Activated naive CD8-positive, alpha-beta T cell (primary cell): ENCODE results near the gene GPD1L.

ENCODE experiments used
- H3K27ac Mint-ChIP-seq: one replicate; pipeline ENCODE4 v1.8.0; 2021; ENCODE audit warnings: mixed read lengths
- H3K27me3 Mint-ChIP-seq: one replicate; pipeline ENCODE4 v1.8.0; 2021; ENCODE audit warnings: mixed read lengths
- H3K36me3 Mint-ChIP-seq: one replicate; pipeline ENCODE4 v1.8.0; 2021; ENCODE audit warnings: mixed read lengths
- H3K4me1 Mint-ChIP-seq: one replicate; pipeline ENCODE4 v1.8.0; 2021; ENCODE audit warnings: low read depth, mixed read lengths
- H3K4me3 Mint-ChIP-seq: one replicate; pipeline ENCODE4 v1.8.0; 2021; ENCODE audit warnings: mild to moderate bottlenecking, mixed read lengths
- H3K9me3 Mint-ChIP-seq: one replicate; pipeline ENCODE4 v1.8.0; 2021; ENCODE audit warnings: low read depth, mixed read lengths

Gene GPD1L

GRCh38 chr3:32198714-32199113, 92.3 kb downstream of the GPD1L start:
- Mint-ChIP-seq H3K9me3 (no peaks in the 10 kb centered on the region), H3K27ac (no peak overlapping the region), H3K36me3 (no peaks in the 10 kb centered on the region), H3K4me1 (no peaks in the 10 kb centered on the region), H3K27me3 (peaks cover 2% of the 10 kb centered on the region), H3K4me3 (no peak overlapping the region)

GRCh38 chr3:32200490-32200889, 94.1 kb downstream of the GPD1L start:
- Mint-ChIP-seq H3K27me3 (no peaks in the 10 kb centered on the region), H3K9me3 (no peaks in the 10 kb centered on the region), H3K36me3 (no peaks in the 10 kb centered on the region), H3K4me3 (no peak overlapping the region), H3K27ac (no peak overlapping the region), H3K4me1 (no peaks in the 10 kb centered on the region)

- Mint-ChIP-seq H3K36me3 (no peaks in the 10 kb centered on the region), H3K27ac (no peak overlapping the region), H3K4me1 (no peaks in the 10 kb centered on the region), H3K4me3 (no peak overlapping the region), H3K9me3 (no peaks in the 10 kb centered on the region), H3K27me3 (peaks cover 2% of the 10 kb centered on the region)
Observed at GRCh38 chr3:32200992-32201758, 94.8 kb downstream of the GPD1L start.

GRCh38 chr3:32202496-32202895, 96.1 kb downstream of the GPD1L start:
- Mint-ChIP-seq H3K27ac (no peak overlapping the region), H3K27me3 (peaks cover 4% of the 10 kb centered on the region), H3K9me3 (no peaks in the 10 kb centered on the region), H3K36me3 (no peaks in the 10 kb centered on the region), H3K4me1 (no peaks in the 10 kb centered on the region), H3K4me3 (no peak overlapping the region)

- H3K27ac Mint-ChIP-seq: no peak overlapping the region
- H3K9me3 Mint-ChIP-seq: no peaks in the 10 kb centered on the region
- H3K27me3 Mint-ChIP-seq: peaks cover 4% of the 10 kb centered on the region
- H3K4me1 Mint-ChIP-seq: no peaks in the 10 kb centered on the region
- H3K4me3 Mint-ChIP-seq: no peak overlapping the region
- no peaks in the 10 kb centered on the region for H3K36me3 Mint-ChIP-seq
Observed at GRCh38 chr3:32203854-32204253, 97.4 kb downstream of the GPD1L start.

GRCh38 chr3:32208447-32208846, 102.0 kb downstream of the GPD1L start:
- no peaks in the 10 kb centered on the region for H3K9me3 Mint-ChIP-seq
- peaks cover 4% of the 10 kb centered on the region for H3K27me3 Mint-ChIP-seq
- H3K4me3 Mint-ChIP-seq: no peak overlapping the region
- H3K4me1 Mint-ChIP-seq: no peaks in the 10 kb centered on the region
- H3K36me3 Mint-ChIP-seq: no peaks in the 10 kb centered on the region
- H3K27ac Mint-ChIP-seq: no peak overlapping the region

- no peak overlapping the region for H3K27ac Mint-ChIP-seq
- H3K9me3 Mint-ChIP-seq: peaks cover 4% of the 10 kb centered on the region
- no peak overlapping the region for H3K4me3 Mint-ChIP-seq
- H3K27me3 Mint-ChIP-seq: peaks cover 3% of the 10 kb centered on the region
- peaks cover 4% of the 10 kb centered on the region for H3K36me3 Mint-ChIP-seq
- H3K4me1 Mint-ChIP-seq: no peaks in the 10 kb centered on the region
Observed at GRCh38 chr3:32215185-32215584, 108.8 kb downstream of the GPD1L start.

GRCh38 chr3:32216172-32216783, 109.9 kb downstream of the GPD1L start:
- peaks cover 4% of the 10 kb centered on the region for H3K36me3 Mint-ChIP-seq
- no peak overlapping the region for H3K4me3 Mint-ChIP-seq
- H3K27ac Mint-ChIP-seq: no peak overlapping the region
- H3K27me3 Mint-ChIP-seq: peaks cover 3% of the 10 kb centered on the region
- H3K9me3 Mint-ChIP-seq: peaks cover 4% of the 10 kb centered on the region
- H3K4me1 Mint-ChIP-seq: no peaks in the 10 kb centered on the region

GRCh38 chr3:32217339-32217738, 110.9 kb downstream of the GPD1L start:
- Mint-ChIP-seq H3K27ac (no peak overlapping the region), H3K4me3 (no peak overlapping the region), H3K27me3 (peaks cover 3% of the 10 kb centered on the region), H3K4me1 (no peaks in the 10 kb centered on the region), H3K36me3 (peaks cover 4% of the 10 kb centered on the region), H3K9me3 (peaks cover 4% of the 10 kb centered on the region)
